Measurements from ENCODE around the gene SMIM10.
A peak's percentile ranks its signal among the peaks of the same experiment; 100 is the strongest.

SMIM10 gene

GRCh38 chrX:134998246-134998645 lies 7.5 kb downstream of the SMIM10 start:
- DNase-seq (ENCODE audit: low spot score): no peak
- TF ChIP-seq CTCF (IDR thresholded peaks at IDR 0.05): no peak
- H3K4me3 ChIP-seq: no peak overlapping the region
- H3K27ac ChIP-seq: peak overlapping the region; percentile 15 to 81

- Histone ChIP-seq H3K4me3 (no peak overlapping the region), H3K27ac (peak overlapping the region in 1 of 2 donors; percentile 81)
- no peak for DNase-seq (ENCODE audit: low spot score)
- no peak for TF ChIP-seq CTCF (IDR thresholded peaks at IDR 0.05)
Observed at GRCh38 chrX:134999469-134999868, 8.7 kb downstream of the SMIM10 start.

GRCh38 chrX:135000516-135000915 lies 9.7 kb downstream of the SMIM10 start:
- no peak for TF ChIP-seq CTCF (IDR thresholded peaks at IDR 0.05)
- no peak overlapping the region for H3K4me3 ChIP-seq
- no peak for DNase-seq (ENCODE audit: low spot score)
- peak overlapping the region; percentile 67 to 81 for H3K27ac ChIP-seq

GRCh38 chrX:135003876-135004623 lies 13.3 kb downstream of the SMIM10 start:
- Histone ChIP-seq H3K4me3 (peak overlapping the region; percentile 70), H3K27ac (peak overlapping the region in 1 of 2 donors; percentile 84)
- TF ChIP-seq CTCF (IDR thresholded peaks at IDR 0.05): no peak
- peak; percentile 93 for DNase-seq (ENCODE audit: low spot score)

GRCh38 chrX:135006187-135006586 lies 15.4 kb downstream of the SMIM10 start:
- no peak for TF ChIP-seq CTCF (IDR thresholded peaks at IDR 0.05)
- H3K27ac ChIP-seq: no peak overlapping the region
- H3K4me3 ChIP-seq: no peak overlapping the region
- DNase-seq (ENCODE audit: low spot score): no peak

GRCh38 chrX:135009057-135009610 lies 18.3 kb downstream of the SMIM10 start:
- DNase-seq (ENCODE audit: low spot score): no peak
- no peak overlapping the region for H3K4me3 ChIP-seq
- H3K27ac ChIP-seq: no peak overlapping the region
- TF ChIP-seq CTCF (IDR thresholded peaks at IDR 0.05): no peak

- Histone ChIP-seq H3K4me3 (no peak overlapping the region), H3K27ac (no peak overlapping the region)
- DNase-seq (ENCODE audit: low spot score): no peak
- TF ChIP-seq CTCF (IDR thresholded peaks at IDR 0.05): no peak
Observed at GRCh38 chrX:135009838-135010237, 19.0 kb downstream of the SMIM10 start.
